Posterior vena cava (tissue), 2 donors: Measurements from ENCODE around the gene CABS1. TPM values are rescaled to one million over a fixed set of nuclear protein-coding genes. Genes with fewer than 3 reads are reported as not detected.

Experiments
- DNase-seq: peaks from one replicate; pipeline ENCODE4 v3.0.0-alpha.2; 2020; ENCODE audit warnings: low spot score
- intact Hi-C, 2 donors: fragments of 100-400 bp; cut with DNase I; formaldehyde crosslinking; loops; one replicate each; pipeline versions ENCODE4 v1.14.1 to v1.14.2; 2022 to 2023
- long read RNA-seq, 2 donors: library from polyadenylated mRNA; unstranded; transcript quantifications; one replicate each; pipeline ENCODE4 v2.0.0, GENCODE V29; 2020 to 2021
- total RNA-seq, 2 donors: library from RNA; stranded (reverse); fragmentation: NEBNext Ultra II Directional; extraction: Animal tissue kit (Norgen Biotek cat#: 25700); gene quantifications; one replicate each; pipeline ENCODE4 v1.2.1, GENCODE V29; 2021
- donor health status: DM: yes; HTN: yes; CAD: no.
- donor health status: DM: yes; HTN: yes; CAD: no.

The CABS1 gene
- not detected for total RNA-seq
- long read RNA-seq, donor 1, result 0 reads
- long read RNA-seq, donor 2, result 0 reads

GRCh38 chr4:70334681-70335080, at the start of gene CABS1:
Gene CABS1 (plus strand): TSS chr4:70334981. CDS start chr4:70335040, 59 bp downstream.
- DNase-seq, result no peak
- intact Hi-C loops, result no loop called here

DNA sequence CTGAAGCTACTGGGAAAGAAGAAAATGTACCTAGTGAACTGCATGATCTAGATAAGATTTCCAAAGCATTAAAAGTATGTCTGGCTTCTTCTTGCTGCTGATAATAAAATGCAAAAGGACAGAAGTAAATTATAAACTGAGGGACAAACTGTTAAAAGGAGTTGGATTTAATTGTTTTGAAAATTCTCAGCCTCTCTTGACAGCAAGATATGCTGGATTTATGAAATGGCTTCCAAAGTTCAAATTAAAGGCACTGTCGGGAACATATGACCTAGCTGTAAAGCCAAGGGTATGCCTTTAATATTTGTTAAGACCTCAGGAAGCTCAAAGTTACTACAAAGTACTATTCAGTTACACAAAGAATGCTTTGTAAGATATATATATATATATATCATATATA, 46.1 kb upstream of the CABS1 start:
- intact Hi-C loops, result no loop called here
- no peak for DNase-seq

- no peak for DNase-seq
- intact Hi-C loops, result no loop called here
Observed at GRCh38 chr4:70291341-70291740, 43.4 kb upstream of the CABS1 start.

DNA sequence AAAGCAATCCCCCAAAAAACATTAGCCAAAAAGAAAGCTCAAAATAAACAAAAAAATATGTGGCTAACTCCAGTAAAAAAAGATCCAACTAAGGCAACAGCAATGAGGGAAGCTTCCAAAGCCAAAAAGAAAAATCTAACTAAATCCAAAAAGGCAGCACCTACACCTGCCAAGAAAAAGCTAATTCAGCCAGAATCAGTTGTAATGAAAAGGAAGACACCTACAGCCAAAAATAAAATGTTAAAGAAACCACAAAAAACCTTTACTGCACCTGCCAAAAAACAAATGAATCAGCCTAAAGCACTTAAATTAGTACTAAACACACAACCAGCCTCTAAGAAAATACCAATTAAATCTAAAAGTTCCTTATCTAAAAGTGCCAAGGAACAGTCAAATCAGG, 37.2 kb upstream of the CABS1 start:
- intact Hi-C loops, result no loop called here
- no peak for DNase-seq

GRCh38 chr4:70298051-70298450, 36.7 kb upstream of the CABS1 start:
- intact Hi-C loops, result no loop called here
- no peak for DNase-seq

- intact Hi-C loops, result no loop called here
- DNase-seq, result no peak
Observed at GRCh38 chr4:70299643-70300042, 35.1 kb upstream of the CABS1 start.

DNA sequence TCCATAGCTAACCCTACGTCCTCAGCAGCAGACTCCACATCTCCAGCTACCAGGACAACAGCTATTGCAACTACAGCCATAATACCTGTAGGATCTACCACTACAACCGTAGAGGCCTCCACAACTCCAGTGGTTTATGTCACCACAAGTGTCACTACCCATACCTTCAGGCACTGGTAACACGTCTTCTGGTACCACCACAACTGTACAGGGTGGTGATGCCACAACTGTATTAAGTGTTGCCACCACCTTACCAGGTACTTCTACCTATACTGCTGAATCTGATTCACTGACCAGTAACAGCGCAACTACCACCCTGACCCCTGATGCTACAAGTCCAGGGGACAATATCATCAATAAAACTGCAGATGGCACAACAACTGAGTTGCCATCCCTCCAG, 34.6 kb upstream of the CABS1 start:
- intact Hi-C loops, result no loop called here
- DNase-seq, result no peak

- DNase-seq, result no peak
- intact Hi-C loops, result no loop called here
Observed at GRCh38 chr4:70303090-70303489, 31.7 kb upstream of the CABS1 start.

DNA sequence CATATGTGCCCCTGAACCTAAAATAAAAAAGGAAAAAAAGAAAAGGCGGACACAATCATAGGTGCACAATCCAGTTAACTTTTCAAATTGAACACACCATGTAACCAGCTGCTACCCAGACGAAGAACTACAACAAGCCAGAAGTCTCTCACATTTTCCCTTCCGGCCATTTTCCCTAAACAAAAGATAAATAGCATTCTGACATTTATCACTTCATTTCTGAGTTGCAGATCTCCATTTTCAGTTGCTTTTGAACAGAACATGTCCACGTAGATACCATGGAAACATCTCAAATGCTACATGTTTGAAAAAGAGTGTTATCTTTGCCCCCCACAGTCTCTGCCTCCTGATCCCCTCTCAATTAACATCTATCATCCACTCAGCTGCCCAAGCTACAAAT, 29.2 kb upstream of the CABS1 start:
- intact Hi-C loops, result no loop called here
- no peak for DNase-seq

- DNase-seq, result no peak
- intact Hi-C loops, result no loop called here
Observed at GRCh38 chr4:70306076-70306475, 28.7 kb upstream of the CABS1 start.

GRCh38 chr4:70313736-70314135, 21.0 kb upstream of the CABS1 start:
- no peak for DNase-seq
- intact Hi-C loops, result no loop called here

GRCh38 chr4:70315928-70316327, 18.9 kb upstream of the CABS1 start:
- no peak for DNase-seq
- intact Hi-C loops, result no loop called here

- DNase-seq, result no peak
- intact Hi-C loops, result no loop called here
Observed at GRCh38 chr4:70326052-70326451, 8.7 kb upstream of the CABS1 start.

- no peak for DNase-seq
- intact Hi-C loops, result no loop called here
Observed at GRCh38 chr4:70336043-70336442, 1.3 kb downstream of the CABS1 start.

GRCh38 chr4:70337886-70338420, 3.2 kb downstream of the CABS1 start:
- intact Hi-C loops, result no loop called here
- DNase-seq, result no peak

DNA sequence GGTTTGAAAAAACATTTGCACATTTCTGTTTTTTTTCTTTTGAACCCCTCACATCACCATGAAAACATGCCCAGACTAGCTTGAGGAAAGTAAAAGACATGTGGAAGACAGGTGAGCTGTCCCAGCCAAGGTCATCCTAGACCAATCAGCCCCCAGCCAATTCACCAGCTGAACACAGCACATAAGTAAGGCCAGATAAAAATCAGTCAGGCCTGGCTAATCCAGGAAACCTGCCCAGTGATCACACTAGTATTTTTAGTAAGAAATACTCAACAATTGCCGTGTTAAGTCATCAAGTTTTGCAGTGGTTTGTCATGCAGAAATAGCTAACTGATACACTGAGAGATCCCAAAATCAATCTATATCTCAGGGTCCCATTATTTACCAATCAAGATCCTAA, 21.4 kb downstream of the CABS1 start:
- intact Hi-C loops, result no loop called here
- no peak for DNase-seq

DNA sequence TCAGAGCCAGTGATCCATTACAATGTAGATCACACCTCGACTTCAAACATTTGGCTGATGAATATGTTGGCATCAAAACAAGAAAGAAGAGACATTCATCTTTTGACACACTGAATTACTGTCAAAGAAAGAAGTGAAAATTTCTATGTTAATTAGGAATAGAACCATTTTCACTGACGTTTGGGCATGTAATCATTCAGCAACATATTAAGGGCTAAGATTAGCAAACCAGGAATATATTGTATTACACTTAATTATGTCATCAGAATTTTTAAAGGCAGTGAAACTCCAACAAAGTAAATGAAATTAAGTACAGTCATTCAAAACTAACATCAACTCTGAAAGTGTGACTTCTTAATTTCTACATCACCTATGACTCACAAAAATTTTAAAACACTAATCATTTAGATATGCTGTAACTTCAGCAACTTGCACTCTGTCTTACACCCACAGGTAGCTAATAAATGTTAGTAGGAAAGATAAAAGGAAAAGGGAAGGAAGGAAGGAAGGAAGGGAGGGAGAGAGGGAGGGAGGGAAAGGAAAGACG, 24.4 kb downstream of the CABS1 start:
- DNase-seq, result no peak
- intact Hi-C loops, result no loop called here

- DNase-seq, result no peak
Observed at GRCh38 chr4:70360460-70360859, 25.7 kb downstream of the CABS1 start, which contains the start of gene SMR3A. Gene SMR3A (plus strand): TSS chr4:70360760. CDS start chr4:70362116, 1,356 bp downstream.

DNA sequence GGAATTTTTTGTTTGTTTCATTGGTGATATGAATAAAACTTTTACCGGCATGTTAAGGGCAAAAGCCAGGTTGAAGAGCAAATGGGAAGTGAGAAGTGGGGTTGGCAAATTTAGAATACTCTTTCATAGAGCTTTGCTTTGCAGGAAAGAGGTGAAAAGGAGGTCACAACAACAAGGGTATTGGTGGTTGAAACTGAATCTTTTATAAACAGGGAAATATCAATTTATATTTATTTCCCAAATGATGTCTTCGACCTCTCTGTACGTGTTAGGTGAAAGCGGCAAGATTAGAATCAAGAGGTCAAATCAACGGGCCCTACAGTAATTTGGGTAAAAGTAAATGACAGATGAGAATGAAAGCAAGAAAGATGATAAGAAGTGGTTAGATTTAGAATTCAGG, 29.2 kb downstream of the CABS1 start:
- no peak for DNase-seq
- intact Hi-C loops, result loop anchor here in 1 of 2 donors (5.0 kb wide), 1 partner anchor 677 kb away; no protein-coding TSS in a partner anchor

More at GRCh38 chr4:70360460-70360859, 25.7 kb downstream of the CABS1 start, which contains the start of gene SMR3A:
- intact Hi-C loops, result loop anchor here in 1 of 2 donors (5.0 kb wide), 1 partner anchor 673 kb away; no protein-coding TSS in a partner anchor

GRCh38 chr4:70365479-70365878, 30.7 kb downstream of the CABS1 start:
- no peak for DNase-seq

DNA sequence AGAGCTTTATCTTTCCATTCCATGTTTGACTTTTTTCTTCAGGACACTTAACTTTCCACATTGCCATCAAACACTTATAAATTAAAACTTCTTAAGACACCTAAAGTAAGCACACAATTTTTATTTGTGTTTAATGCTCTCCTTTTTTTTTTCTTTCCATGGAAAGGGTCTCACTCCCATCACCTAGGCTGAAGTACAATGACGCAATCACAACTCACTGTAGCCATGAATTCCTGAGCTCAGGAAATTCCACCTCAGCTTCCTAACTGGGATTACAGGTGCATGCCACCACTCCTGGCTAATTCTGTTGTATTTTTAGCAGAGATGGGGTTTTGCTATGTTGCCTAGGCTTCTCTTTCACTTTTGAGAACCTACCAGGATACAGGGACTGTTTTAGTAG, 33.0 kb downstream of the CABS1 start:
- DNase-seq, result no peak
- intact Hi-C loops, result no loop called here

More at GRCh38 chr4:70365479-70365878, 30.7 kb downstream of the CABS1 start:
- intact Hi-C loops, result no loop called here
